HL-60/S4 (cell line): ENCODE results near the gene MYCL.

Experiments
- in situ Hi-C: fragments of 300-500 bp; cut with MboI; formaldehyde crosslinking; loops from 2 replicates; pipeline ENCODE4 v1.14.3; 2022; ENCODE audit warnings: low sequenced_read_pairs

Gene MYCL

GRCh38 chr1:39901714-39902459 is at the start of gene MYCL:
Gene MYCL, minus strand, starts transcription at chr1:39901917. Its CDS starts 483 bp downstream, at chr1:39901434.
- in situ Hi-C loops, result loop anchor here (10.0 kb wide), 1 partner anchor 87 kb away; no protein-coding TSS in a partner anchor

- in situ Hi-C loops, result no loop called here
Observed at GRCh38 chr1:39949891-39950290, 48.2 kb upstream of the MYCL start.

- in situ Hi-C loops, result no loop called here
Observed at GRCh38 chr1:39947260-39947659, 45.5 kb upstream of the MYCL start.

GRCh38 chr1:39946216-39946615 is 44.5 kb upstream of the MYCL start:
- in situ Hi-C loops, result no loop called here

- in situ Hi-C loops, result no loop called here
Observed at GRCh38 chr1:39944410-39945112, 42.8 kb upstream of the MYCL start.

- in situ Hi-C loops, result no loop called here
Observed at GRCh38 chr1:39943471-39944290, 42.0 kb upstream of the MYCL start.

GRCh38 chr1:39940980-39941871 is 39.5 kb upstream of the MYCL start:
- in situ Hi-C loops, result no loop called here

GRCh38 chr1:39940253-39940652 is 38.5 kb upstream of the MYCL start:
- in situ Hi-C loops, result no loop called here

- in situ Hi-C loops, result no loop called here
Observed at GRCh38 chr1:39938856-39939255, 37.1 kb upstream of the MYCL start.

GRCh38 chr1:39936724-39937491 is 35.2 kb upstream of the MYCL start:
- in situ Hi-C loops, result no loop called here

GRCh38 chr1:39933956-39934941 is 32.5 kb upstream of the MYCL start:
- in situ Hi-C loops, result no loop called here

- in situ Hi-C loops, result no loop called here
Observed at GRCh38 chr1:39928809-39929587, 27.3 kb upstream of the MYCL start.

- in situ Hi-C loops, result no loop called here
Observed at GRCh38 chr1:39927538-39927937, 25.8 kb upstream of the MYCL start.

GRCh38 chr1:39926820-39927219 is 25.1 kb upstream of the MYCL start:
- in situ Hi-C loops, result no loop called here

GRCh38 chr1:39926343-39926793 is 24.7 kb upstream of the MYCL start:
- in situ Hi-C loops, result no loop called here

- in situ Hi-C loops, result no loop called here
Observed at GRCh38 chr1:39925721-39926342, 24.1 kb upstream of the MYCL start.

GRCh38 chr1:39922251-39922688 is 20.6 kb upstream of the MYCL start:
- in situ Hi-C loops, result loop anchor here (5.0 kb wide), 1 partner anchor 50 kb away; no protein-coding TSS in a partner anchor
